Gastroesophageal sphincter (tissue), 4 donors: Measurements from ENCODE around the gene BAIAP2L1. TPM values are rescaled to one million over a fixed set of nuclear protein-coding genes. Genes with fewer than 3 reads are reported as not detected.
"Not testable (repeated sequence)": the region's sequence is repeated elsewhere in the genome, so short reads cannot be mapped to it uniquely, and the experiment has no call there.

Experiments
- ATAC-seq: fragments of 150-250 bp; one replicate; pipeline ENCODE4 v1.9.1; 2016; ENCODE audit warnings: mild to moderate bottlenecking, moderate library complexity
- H3K27ac ChIP-seq, 4 donors: fragments of 200-600 bp; sonication (generic) in 3 of 4; 1 replicate in 3 of 4; 2 replicates in 1 of 4; pipeline ENCODE4 v1.5.1; 2016 to 2019
- H3K27me3 ChIP-seq: fragments of 200-600 bp; sonication (generic); one replicate; pipeline ENCODE4 v1.5.1; 2019
- H3K36me3 ChIP-seq, 2 donors: fragments of 200-600 bp; sonication (generic); one replicate each; pipeline ENCODE4 v1.5.1; 2019; ENCODE audit warnings: control low read depth in 1 of 2
- H3K4me1 ChIP-seq, 3 donors: fragments of 200-600 bp; sonication (generic); 1 replicate in 2 of 3; 2 replicates in 1 of 3; pipeline ENCODE4 v1.5.1; 2016 to 2019; ENCODE audit warnings: control low read depth in 2 of 3
- H3K4me3 ChIP-seq, 2 donors: fragments of 200-600 bp; sonication (generic); one replicate each; pipeline ENCODE4 v1.5.1; 2019; ENCODE audit warnings: mild to moderate bottlenecking in 1 of 2, moderate library complexity in 1 of 2
- H3K9me3 ChIP-seq, 3 donors: fragments of 200-600 bp; sonication (generic); one replicate each; pipeline ENCODE4 v1.5.1; 2017 to 2019; ENCODE audit warnings: control low read depth in 2 of 3
- CTCF ChIP-seq, 4 experiments: fragments of 200-600 bp in 2 of 4; fragments of 450-650 bp in 2 of 4; sonication (generic) in 1 of 4; IDR thresholded peaks; one replicate each; pipeline ENCODE4 v1.5.1; 2017 to 2019; ENCODE audit warnings: antibody characterized with exemption in 4 of 4, mild to moderate bottlenecking in 2 of 4, moderate library complexity in 2 of 4
- EP300 ChIP-seq: sonication (generic); formaldehyde crosslinking; IDR thresholded peaks from one replicate; pipeline ENCODE4 v1.6.1; 2017; ENCODE audit warnings: antibody characterized with exemption, mild to moderate bottlenecking
- POLR2A ChIP-seq, 2 donors: fragments of 450-650 bp; IDR thresholded peaks; one replicate each; pipeline ENCODE4 v1.6.1; 2017; ENCODE audit warnings: antibody characterized with exemption in 2 of 2, mild to moderate bottlenecking in 2 of 2, moderate library complexity in 1 of 2
- POLR2AphosphoS5 ChIP-seq: sonication (generic); formaldehyde crosslinking; IDR thresholded peaks from one replicate; pipeline ENCODE4 v1.6.1; 2017; ENCODE audit warnings: antibody characterized with exemption
- WGBS, 2 donors: methylation state at CpG; one replicate each; pipeline ENCODE4 v1.1.5; 2018; ENCODE audit warnings: low coverage in 1 of 2; 5-methylcytosine and 5-hydroxymethylcytosine counted together
- total RNA-seq, 4 donors: library from RNA; depleted of rRNA; stranded (reverse); fragments of >200 nt; gene quantifications; one replicate each; pipeline ENCODE4 v1.1.0, GENCODE V29; 2016

The BAIAP2L1 gene
- 1 to 10 TPM in 3 of 4 donors, under 1 TPM in 1; 0.13 to 6.7 (median 2.1) TPM for total RNA-seq

DNA sequence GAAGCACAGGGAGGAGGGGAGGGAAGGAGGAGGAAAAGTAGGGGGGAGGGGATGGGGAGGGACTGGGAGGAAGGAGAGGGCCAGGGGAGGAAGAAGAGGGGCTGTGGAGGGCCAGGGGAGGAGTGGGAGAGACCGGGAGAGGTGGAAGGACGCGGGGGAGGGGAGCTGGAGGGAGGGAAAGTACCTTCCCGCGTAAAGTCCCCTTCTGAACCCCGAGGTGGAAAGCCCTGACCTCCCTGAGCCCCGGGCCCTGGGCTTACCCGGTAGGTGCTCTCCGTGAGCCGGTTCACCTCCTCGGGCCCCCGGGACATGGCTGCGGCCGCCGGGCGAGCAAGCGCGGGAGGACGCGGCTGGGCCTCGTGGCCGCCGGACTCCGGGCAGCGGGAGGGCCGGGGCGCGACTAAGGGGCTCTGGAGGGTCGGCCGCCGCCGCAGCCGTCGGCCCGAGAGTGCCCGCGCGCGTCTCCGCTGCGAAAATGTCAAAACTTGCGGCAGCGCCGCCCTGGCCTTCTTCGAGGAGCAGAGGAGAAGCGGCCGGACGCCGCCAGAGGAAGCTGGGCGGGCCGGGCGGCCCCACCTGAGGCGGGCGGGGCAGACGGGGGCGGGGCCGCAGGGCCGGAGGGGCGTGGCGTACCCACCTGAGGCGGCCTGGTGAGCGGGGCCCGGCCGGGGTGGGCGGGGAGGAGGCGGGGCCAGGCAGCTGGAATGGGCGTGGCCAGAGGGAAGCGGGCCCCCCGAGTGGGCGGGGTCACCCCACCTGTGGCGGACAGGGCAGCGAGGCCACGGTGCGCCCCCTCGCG lies at the start of gene BAIAP2L1:
Gene BAIAP2L1 (minus strand): TSS at position 549 of the 799 bp plus-strand sequence. CDS start 238 bp downstream, at position 311.
- peaks cover 0 to 19% (median 7%) of the 10 kb centered on the region in 3 donors for H3K4me1 ChIP-seq
- TF ChIP-seq CTCF (IDR thresholded peaks at IDR 0.05): peak in 1 of 4 experiments; percentile 60
- no peak for TF ChIP-seq POLR2AphosphoS5
- no peak for TF ChIP-seq EP300
- no peak for TF ChIP-seq POLR2A (IDR thresholded peaks at IDR 0.05)
- peaks cover 66% of the 10 kb centered on the region for H3K27me3 ChIP-seq
- H3K4me3 ChIP-seq: peak within 1 kb of the TSS; percentile 19 to 59
- 0% methylated on average over 11 of the region's 76 CpGs; no CpG with 5 or more reads in 1 of the 2 donors for WGBS, 2 donors
- ATAC-seq: peak; percentile 72
- H3K27ac ChIP-seq: peak within 1 kb of the TSS in 2 of 4 donors; percentile 35 to 63
- H3K36me3 ChIP-seq: no peaks in the 10 kb centered on the region
- H3K9me3 ChIP-seq: no peaks in the 10 kb centered on the region

DNA sequence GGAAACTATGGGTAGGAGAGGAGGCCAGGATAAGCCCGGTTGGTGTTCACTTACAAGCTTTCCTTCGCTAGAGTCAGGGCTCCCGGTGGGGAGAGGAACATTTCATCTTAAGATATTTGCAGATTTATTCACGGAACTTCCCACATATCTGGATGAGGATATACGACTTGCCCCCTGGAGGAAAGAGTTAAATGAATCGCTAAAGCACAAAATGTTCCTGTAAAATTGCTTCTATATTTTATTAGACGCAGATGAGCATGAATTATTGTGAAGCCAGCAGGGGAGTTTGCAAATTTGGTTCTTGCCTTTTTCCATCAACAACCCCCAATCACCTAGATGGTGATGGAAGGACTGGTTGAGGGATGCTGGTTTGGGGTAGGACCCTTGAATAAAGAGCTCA lies 47.9 kb upstream of the BAIAP2L1 start:
- no peaks in the 10 kb centered on the region for H3K4me1 ChIP-seq
- peaks cover 0 to 17% (median 0%) of the 10 kb centered on the region in 3 donors for H3K9me3 ChIP-seq
- WGBS, 2 donors: 77 to 86% methylated on average over 3 to 6 of the region's 7 CpGs
- H3K4me3 ChIP-seq: no peak overlapping the region
- TF ChIP-seq POLR2AphosphoS5: no peak
- no peak for TF ChIP-seq POLR2A (IDR thresholded peaks at IDR 0.05)
- TF ChIP-seq EP300: no peak
- no peak for TF ChIP-seq CTCF (IDR thresholded peaks at IDR 0.05)
- ATAC-seq: no peak
- H3K36me3 ChIP-seq: no peaks in the 10 kb centered on the region
- H3K27me3 ChIP-seq: no peaks in the 10 kb centered on the region
- H3K27ac ChIP-seq: no peak overlapping the region

DNA sequence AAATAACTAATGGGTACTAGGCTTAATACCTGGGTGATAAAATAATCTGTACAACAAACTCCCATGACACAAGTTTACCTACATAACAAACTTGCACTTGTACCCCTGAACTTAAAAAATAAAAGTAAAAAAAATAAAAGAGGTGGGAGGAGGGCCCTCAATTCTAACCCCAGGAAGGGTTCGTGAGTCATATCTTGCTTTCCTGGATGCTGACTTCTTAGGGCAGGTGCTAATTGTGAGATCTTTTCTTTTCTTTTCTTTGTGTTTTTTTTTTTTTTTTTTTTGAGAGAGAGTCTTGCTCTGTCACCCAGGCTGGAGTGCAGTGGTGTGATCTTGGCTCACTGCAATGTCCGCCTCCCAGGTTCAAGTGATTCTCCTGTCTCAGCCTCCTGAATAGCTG lies 40.1 kb upstream of the BAIAP2L1 start:
- not testable (repeated sequence) for ATAC-seq, H3K4me1 ChIP-seq, H3K27ac ChIP-seq, H3K36me3 ChIP-seq, H3K4me3 ChIP-seq
- H3K9me3 ChIP-seq: peaks cover 0 to 15% (median 0%) of the 10 kb centered on the region in 3 donors
- H3K27me3 ChIP-seq: peaks cover 19% of the 10 kb centered on the region
- WGBS, 2 donors: 38 to 91% methylated on average over 1 to 2 of the region's 2 CpGs

- Histone ChIP-seq H3K27me3 (peaks cover 19% of the 10 kb centered on the region), H3K9me3 (peaks cover 0 to 15% (median 0%) of the 10 kb centered on the region in 3 donors), H3K4me1 (no peaks in the 10 kb centered on the region), H3K36me3 (no peaks in the 10 kb centered on the region), H3K27ac (no peak overlapping the region), H3K4me3 (no peak overlapping the region)
- TF ChIP-seq POLR2AphosphoS5 (no peak), POLR2A (IDR thresholded peaks at IDR 0.05) (no peak), CTCF (IDR thresholded peaks at IDR 0.05) (no peak), EP300 (no peak)
- 0 to 35% methylated on average over 1 to 2 of the region's 2 CpGs for WGBS, 2 donors
- no peak for ATAC-seq
These were observed 38.6 kb upstream of the BAIAP2L1 start for GRCh38 chr7:98439484-98439883.

- WGBS, 2 donors: 78 to 92% methylated on average over 5 to 7 of the region's 10 CpGs
- Histone ChIP-seq H3K4me1 (no peaks in the 10 kb centered on the region), H3K9me3 (no peaks in the 10 kb centered on the region), H3K4me3 (no peak overlapping the region), H3K36me3 (no peaks in the 10 kb centered on the region), H3K27ac (no peak overlapping the region), H3K27me3 (no peaks in the 10 kb centered on the region)
- TF ChIP-seq POLR2A (IDR thresholded peaks at IDR 0.05): no peak
- TF ChIP-seq POLR2AphosphoS5: no peak
- no peak for TF ChIP-seq EP300
- no peak for TF ChIP-seq CTCF (IDR thresholded peaks at IDR 0.05)
- ATAC-seq: no peak
These were observed 33.2 kb upstream of the BAIAP2L1 start for GRCh38 chr7:98434087-98434486.
